GM12878 (cell line): ENCODE results near the gene IL1B. TPM values are rescaled to one million over a fixed set of nuclear protein-coding genes. Genes with fewer than 3 reads are reported as not detected.

Experiments used
- ATAC-seq: fragments of 200-7000 bp; cut with Tn5 transposase; 3 replicates; pipeline ENCODE4 v1.9.1; 2020; ENCODE audit warnings: mild to moderate bottlenecking, moderate library complexity
- BruUV-seq: library from RNA; stranded (reverse); fragments of 400-500 nt; replicated peaks from 2 replicates; lab custom pipeline; 2021; lab: Mats Ljungman, UMichigan
- CTCF ChIA-PET: fragments of 300-600 bp; sonication (Branson Sonifier 250); formaldehyde crosslinking; extraction: SDS; loops from one replicate; lab custom pipeline; 2021; ENCODE audit warnings: inconsistent platforms; lab: Yijun Ruan, JAX
- POLR2A ChIA-PET: fragments of 350-600 bp; formaldehyde crosslinking; extraction: SDS; loops from one replicate; lab custom pipeline; 2021; ENCODE audit warnings: inconsistent platforms; lab: Charles Lee
- RAD21 ChIA-PET: fragments of 300-600 bp; sonication (Branson Sonifier 250); formaldehyde crosslinking; loops from one replicate; lab custom pipeline; 2023; ENCODE audit warnings: antibody characterized with exemption; ENCODE audit not compliant: unreplicated experiment; lab: Charles Lee
- SMC1A ChIA-PET: fragments of 300-600 bp; sonication (Branson Sonifier 250); formaldehyde crosslinking; loops from one replicate; lab custom pipeline; 2023; ENCODE audit not compliant: unreplicated experiment, uncharacterized antibody; lab: Charles Lee
- DNase-seq: peaks from one replicate; pipeline ENCODE4 v3.0.0-alpha.2; 2011; ENCODE audit warnings: low read depth, low spot score
- FAIRE-seq: peaks from 3 replicates; lab custom pipeline; 2011; peaks lifted over from hg19 to GRCh38; lab: Jason Lieb, UNC
- H2AFZ ChIP-seq: 2 replicates; pipeline ENCODE4 v1.6.0; 2011; ENCODE audit warnings: low read depth, low read length, control low read depth; ENCODE audit not compliant: control insufficient read depth
- H3K27ac ChIP-seq: 2 replicates; pipeline ENCODE4 v1.5.1; 2011; ENCODE audit warnings: control low read depth; ENCODE audit not compliant: control insufficient read depth, insufficient read depth
- H3K27me3 ChIP-seq, 2 experiments: replicated peaks in 1 of 2; 2 replicates each; pipeline versions ENCODE4 v1.6.0 to v1.6.1; 2011; ENCODE audit warnings: low read length in 1 of 2; ENCODE audit not compliant: control insufficient read depth in 2 of 2, insufficient read depth in 2 of 2
- H3K36me3 ChIP-seq, 2 experiments: 2 replicates each; pipeline ENCODE4 v1.5.1; 2011; ENCODE audit warnings: low read length in 1 of 2; ENCODE audit not compliant: control insufficient read depth in 2 of 2, insufficient read depth in 2 of 2
- H3K4me1 ChIP-seq: 2 replicates; pipeline ENCODE4 v1.6.1; 2011; ENCODE audit warnings: mild to moderate bottlenecking, low read length, moderate library complexity, mixed read lengths; ENCODE audit not compliant: control insufficient read depth, insufficient read depth
- H3K4me2 ChIP-seq: 2 replicates; pipeline ENCODE4 v1.6.0; 2011; ENCODE audit warnings: control low read depth; ENCODE audit not compliant: control insufficient read depth, insufficient read depth
- H3K4me3 ChIP-seq: fragments of 200-600 bp; sonication (generic); 2 replicates; pipeline ENCODE4 v1.5.1; 2016
- H3K79me2 ChIP-seq: 2 replicates; pipeline ENCODE4 v1.6.0; 2011; ENCODE audit warnings: low read length; ENCODE audit not compliant: control insufficient read depth, insufficient read depth
- H3K9ac ChIP-seq: 2 replicates; pipeline ENCODE4 v1.8.0; 2011; ENCODE audit warnings: low read length, control low read depth, mixed read lengths; ENCODE audit not compliant: control insufficient read depth, insufficient read depth
- H3K9me3 ChIP-seq: replicated peaks from 3 replicates; pipeline ENCODE4 v1.5.1; 2011; ENCODE audit warnings: mild to moderate bottlenecking, low read length; ENCODE audit not compliant: control insufficient read depth, insufficient read depth
- H4K20me1 ChIP-seq: 2 replicates; pipeline ENCODE4 v1.6.0; 2011; ENCODE audit not compliant: control insufficient read depth, insufficient read depth
- CHD1 ChIP-seq: IDR thresholded peaks from 2 replicates; pipeline ENCODE4 v1.6.1; 2012; ENCODE audit warnings: low read depth, low read length, improper control_type of control experiment
- HDAC2 ChIP-seq: fragments of 200-600 bp; sonication (generic); IDR thresholded peaks from 2 replicates; pipeline ENCODE4 v1.6.1; 2017
- IKZF2 ChIP-seq, 2 experiments: fragments of 450-650 bp; IDR thresholded peaks; 2 replicates each; pipeline ENCODE4 v1.6.1; 2017; ENCODE audit warnings: mild to moderate bottlenecking in 2 of 2, moderate library complexity in 2 of 2
- KAT2A ChIP-seq: conservative IDR thresholded peaks from 2 replicates; pipeline ENCODE4 v1.6.1; 2011; ENCODE audit warnings: low read depth, low read length; ENCODE audit not compliant: control insufficient read depth
- MTA3 ChIP-seq: IDR thresholded peaks from 2 replicates; pipeline ENCODE4 v1.6.1; 2012; ENCODE audit warnings: low read length, inconsistent platforms, borderline replicate concordance
- MYC ChIP-seq: IDR thresholded peaks from 2 replicates; pipeline ENCODE4 v1.6.1; 2011; ENCODE audit warnings: mild to moderate bottlenecking, low read length, moderate library complexity, inconsistent platforms; ENCODE audit not compliant: insufficient read depth, insufficient replicate concordance, insufficient read length, severe bottlenecking
- NFYB ChIP-seq: IDR thresholded peaks from 2 replicates; pipeline ENCODE4 v1.6.1; 2011; ENCODE audit warnings: low read depth, mild to moderate bottlenecking, low read length, improper control_type of control experiment, moderate library complexity; ENCODE audit not compliant: insufficient read depth
- PAX8 ChIP-seq: fragments of 450-650 bp; IDR thresholded peaks from 2 replicates; pipeline ENCODE4 v1.6.1; 2017; ENCODE audit warnings: mild to moderate bottlenecking, moderate library complexity
- POLR2AphosphoS5 ChIP-seq: IDR thresholded peaks from 2 replicates; pipeline ENCODE4 v1.6.1; 2011; ENCODE audit warnings: mild to moderate bottlenecking, low read length, inconsistent platforms
- RAD21 ChIP-seq: IDR thresholded peaks from 2 replicates; pipeline ENCODE4 v1.6.1; 2011; ENCODE audit warnings: mild to moderate bottlenecking, low read depth, low read length, moderate library complexity; ENCODE audit not compliant: insufficient read depth
- RAD51 ChIP-seq: fragments of 450-650 bp; IDR thresholded peaks from 2 replicates; pipeline ENCODE4 v1.6.1; 2016; ENCODE audit warnings: moderate library complexity, mild to moderate bottlenecking, inconsistent platforms
- RFX5 ChIP-seq: IDR thresholded peaks from 2 replicates; pipeline ENCODE4 v1.6.1; 2011; ENCODE audit warnings: low read depth, low read length, improper control_type of control experiment
- SIX5 ChIP-seq: IDR thresholded peaks from 2 replicates; pipeline ENCODE4 v1.6.1; 2011; ENCODE audit warnings: mild to moderate bottlenecking, low read depth, low read length, moderate library complexity; ENCODE audit not compliant: severe bottlenecking
- STAT3 ChIP-seq: IDR thresholded peaks from 2 replicates; pipeline ENCODE4 v1.6.1; 2011; ENCODE audit warnings: low read depth, low read length, improper control_type of control experiment
- ZBED1 ChIP-seq: IDR thresholded peaks from 2 replicates; pipeline ENCODE4 v1.6.1; 2016; ENCODE audit warnings: borderline replicate concordance
- ZNF24 ChIP-seq: fragments of 450-650 bp; IDR thresholded peaks from 2 replicates; pipeline ENCODE4 v1.6.1; 2017; ENCODE audit warnings: antibody characterized with exemption, mild to moderate bottlenecking
- ZSCAN29 ChIP-seq: fragments of 450-650 bp; IDR thresholded peaks from 2 replicates; pipeline ENCODE4 v1.6.1; 2017; ENCODE audit warnings: mild to moderate bottlenecking, moderate library complexity
- WGBS: methylation state at CpG from one replicate; pipeline ENCODE4 v1.1.6; 2016; ENCODE audit warnings: low lambda C conversion rate; ENCODE audit not compliant: insufficient replicate concordance, insufficient coverage; ENCODE audit errors: missing lambda C conversion rate; 5-methylcytosine and 5-hydroxymethylcytosine counted together
- in situ Hi-C: fragments of 300-500 bp; cut with MboI; formaldehyde crosslinking; loops from 9 replicates; pipeline ENCODE4 v1.14.3; 2018; ENCODE audit warnings: mixed read lengths
- intact Hi-C: fragments of 100-400 bp; cut with micrococcal nuclease; formaldehyde crosslinking; loops from one replicate; pipeline ENCODE4 v1.14.2; 2022; ENCODE audit not compliant: unreplicated experiment
- polyA plus RNA-seq, 11 experiments: library from polyadenylated mRNA; depleted of rRNA in 4 of 11; unstranded in 6 of 11; stranded (reverse) in 5 of 11; fragments of >200 nt; fragmentation: Nextera tagmentation in 4 of 11; fragmentation: Illumina TruSeq in 1 of 11; extraction: Ambion mirVana in 4 of 11; extraction: Trizol in 1 of 11; gene quantifications; 1 replicate in 1 of 11; 2 replicates in 10 of 11; pipeline versions ENCODE4 v1.2.1 to v1.2.3, GENCODE V29; 2011 to 2016; ENCODE audit warnings: inconsistent platforms in 2 of 11, missing spikeins in 2 of 11, low read depth in 1 of 11
- total RNA-seq, 4 experiments: library from RNA; depleted of rRNA in 3 of 4; stranded (reverse); fragments of >200 nt in 3 of 4; fragmentation: Illumina TruSeq in 1 of 4; extraction: Trizol in 1 of 4; gene quantifications; 2 replicates each; pipeline versions ENCODE4 v1.2.1 to v1.2.3, GENCODE V29; 2013 to 2021
- TF ChIP-seq, protein P1 (sequence below): fragments of 150-350 bp; IDR thresholded peaks from 2 replicates; pipeline ENCODE4 v1.6.1; 2014; ENCODE audit warnings: mild to moderate bottlenecking, low read depth, low read length

The IL1B gene
- total and polyA plus RNA-seq, 10 of the 15 experiments (the other 5 are each of a cell fraction or from before 2014, with no cell fraction given), result 0.20 to 1.6 (median 0.84) TPM

DNA sequence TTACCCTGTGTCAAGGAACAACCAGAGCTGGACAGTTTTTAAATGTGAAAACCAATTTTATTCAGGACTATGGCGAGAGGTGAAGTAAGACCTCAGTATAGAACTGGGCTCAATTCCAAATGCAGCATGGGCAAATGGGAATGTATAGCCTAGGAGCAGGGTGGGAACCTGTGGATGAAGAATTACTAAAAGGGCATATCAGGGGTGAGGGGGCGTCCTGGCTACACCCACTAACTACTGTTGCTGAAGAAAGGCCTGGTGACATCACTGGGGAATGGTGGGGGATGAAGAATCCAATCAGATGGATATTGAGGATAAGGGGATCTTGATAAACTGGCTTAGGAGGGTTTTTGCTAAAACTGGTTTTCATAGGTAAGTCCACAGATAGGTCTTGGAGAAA, 47.1 kb upstream of the IL1B start:
- intact Hi-C loops, result loop anchor here (2.0 kb wide), 2 partner anchors 57 to 283 kb away; no protein-coding TSS in a partner anchor
- POLR2A ChIA-PET, result interaction anchor here (1.4 to 1.5 kb wide), 2 partner anchors 41 to 134 kb away, joined by 4 to 5 read pairs; no protein-coding TSS in a partner anchor

DNA sequence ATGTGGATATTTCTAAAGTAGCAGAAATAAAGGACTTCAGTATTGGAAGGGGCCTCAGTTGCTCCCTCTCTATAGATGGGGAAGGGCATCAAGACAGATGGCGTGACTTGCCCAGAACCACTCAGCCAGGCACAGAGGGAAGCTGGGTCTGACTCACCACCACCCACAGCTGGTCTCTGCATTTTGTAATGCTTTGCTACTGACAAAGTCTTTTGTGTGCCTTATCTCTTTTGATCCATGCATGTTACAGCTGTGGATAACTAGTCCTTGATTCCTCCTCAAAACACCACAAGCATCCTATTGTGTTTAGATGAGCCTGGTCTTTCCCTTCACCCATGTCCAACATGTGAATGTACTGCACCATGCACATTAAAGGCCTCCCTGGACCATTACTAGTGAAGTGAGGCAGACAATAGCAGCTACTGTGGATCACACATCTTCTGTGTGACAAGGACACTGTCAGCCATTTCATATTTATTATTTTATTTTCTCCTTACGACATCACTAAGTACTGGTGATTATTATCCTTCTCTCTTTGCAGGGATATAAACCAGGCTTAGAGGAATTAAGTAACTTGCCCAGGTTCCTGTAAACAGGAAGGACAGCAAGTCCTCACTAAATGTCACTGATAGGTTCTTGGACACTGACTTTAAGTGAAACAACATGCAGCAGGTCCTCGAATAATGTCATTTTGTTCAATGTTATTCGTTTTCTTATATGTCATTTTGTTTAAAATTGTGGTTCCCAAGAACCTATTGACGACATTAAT, 44.8 kb upstream of the IL1B start:
- DNase-seq (peak; percentile 58), FAIRE-seq (peak; percentile 82), ATAC-seq (peak; percentile 90)
- Histone ChIP-seq H3K4me3 (no peak overlapping the region), H3K79me2 (no peaks in the 10 kb centered on the region), H3K9me3 (no peaks in the 10 kb centered on the region), H3K4me1 (peaks cover 31% of the 10 kb centered on the region), H4K20me1 (no peaks in the 10 kb centered on the region), H3K27ac (peak overlapping the region; percentile 75), H3K36me3 (no peaks in the 10 kb centered on the region), H3K27me3 (no peaks in the 10 kb centered on the region), H3K9ac (no peak overlapping the region; the same call in 1 of the 2 replicates), H3K4me2 (peak overlapping the region; percentile 55), H2AFZ (peak overlapping the region; percentile 61)
- no TSS peak for BruUV-seq
- intact Hi-C loops (loop anchor here (2.0 kb wide), 3 partner anchors 41 to 77 kb away; no protein-coding TSS in a partner anchor), in situ Hi-C loops (no loop called here)
- ChIA-PET SMC1A (interaction anchor here (0.6 to 12.1 kb wide), 23 partner anchors 10 to 263 kb away, joined by 3 to 362 read pairs (median 4); partner anchors contain the start of gene IL1B), CTCF (interaction anchor here (0.8 to 12.0 kb wide), 10 partner anchors 10 to 283 kb away, joined by 3 to 496 read pairs (median 6); no protein-coding TSS in a partner anchor), POLR2A (interaction anchor here (1.0 to 1.4 kb wide), 6 partner anchors 11 to 298 kb away, joined by 3 to 6 read pairs (median 3); no protein-coding TSS in a partner anchor), RAD21 (interaction anchor here (0.6 to 11.8 kb wide), 18 partner anchors 19 to 204 kb away, joined by 3 to 281 read pairs (median 4); partner anchors contain the start of gene IL1B)
- 29% methylated on average over 5 of the region's 5 CpGs for WGBS
- TF ChIP-seq SIX5, result no peak
- TF ChIP-seq, protein P1, sequence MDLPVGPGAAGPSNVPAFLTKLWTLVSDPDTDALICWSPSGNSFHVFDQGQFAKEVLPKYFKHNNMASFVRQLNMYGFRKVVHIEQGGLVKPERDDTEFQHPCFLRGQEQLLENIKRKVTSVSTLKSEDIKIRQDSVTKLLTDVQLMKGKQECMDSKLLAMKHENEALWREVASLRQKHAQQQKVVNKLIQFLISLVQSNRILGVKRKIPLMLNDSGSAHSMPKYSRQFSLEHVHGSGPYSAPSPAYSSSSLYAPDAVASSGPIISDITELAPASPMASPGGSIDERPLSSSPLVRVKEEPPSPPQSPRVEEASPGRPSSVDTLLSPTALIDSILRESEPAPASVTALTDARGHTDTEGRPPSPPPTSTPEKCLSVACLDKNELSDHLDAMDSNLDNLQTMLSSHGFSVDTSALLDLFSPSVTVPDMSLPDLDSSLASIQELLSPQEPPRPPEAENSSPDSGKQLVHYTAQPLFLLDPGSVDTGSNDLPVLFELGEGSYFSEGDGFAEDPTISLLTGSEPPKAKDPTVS, result no peak
- TF ChIP-seq IKZF2 (IDR thresholded peaks at IDR 0.05), result peak; percentile 44 to 61
- no peak for TF ChIP-seq CHD1
- no peak for TF ChIP-seq STAT3
- no peak for TF ChIP-seq HDAC2
- no peak for TF ChIP-seq ZSCAN29
- no peak for TF ChIP-seq RFX5
- peak; percentile 69; the same call in 1 of the 2 replicates for TF ChIP-seq MTA3
- TF ChIP-seq KAT2A, result no peak
- no peak for TF ChIP-seq MYC
- TF ChIP-seq ZBED1, result no peak

More for the DNA sequence above, 47.1 kb upstream of the IL1B start:
- Histone ChIP-seq H3K27me3 (no peaks in the 10 kb centered on the region), H3K4me1 (peaks cover 39% of the 10 kb centered on the region), H3K4me3 (no peak overlapping the region), H3K27ac (no peak overlapping the region), H3K79me2 (no peaks in the 10 kb centered on the region), H3K9ac (no peak overlapping the region), H3K36me3 (no peaks in the 10 kb centered on the region), H3K4me2 (no peak overlapping the region), H3K9me3 (no peaks in the 10 kb centered on the region), H2AFZ (no peak overlapping the region), H4K20me1 (no peaks in the 10 kb centered on the region)
- no peak for TF ChIP-seq PAX8
- no peak for TF ChIP-seq RAD51
- TF ChIP-seq RAD21, result no peak
- TF ChIP-seq POLR2AphosphoS5, result no peak
- no peak for TF ChIP-seq ZNF24
- TF ChIP-seq NFYB, result no peak
- WGBS, result 53% methylated on average over 2 of the region's 2 CpGs
- FAIRE-seq (no peak), ATAC-seq (no peak), DNase-seq (no peak)
- BruUV-seq, result no TSS peak
- RAD21 ChIA-PET, result interaction anchor here (2.6 to 11.8 kb wide), 4 partner anchors 58 to 157 kb away, joined by 13 to 281 read pairs (median 18); no protein-coding TSS in a partner anchor
- in situ Hi-C loops, result no loop called here
- CTCF ChIA-PET, result interaction anchor here (0.6 to 12.0 kb wide), 6 partner anchors 19 to 257 kb away, joined by 4 to 496 read pairs (median 24); no protein-coding TSS in a partner anchor
- SMC1A ChIA-PET, result interaction anchor here (1.7 to 12.1 kb wide), 6 partner anchors 19 to 175 kb away, joined by 4 to 362 read pairs (median 24); partner anchors contain the start of gene IL1B
